ENCODE measurements around the gene CNOT2. TPM values are rescaled to one million over a fixed set of nuclear protein-coding genes. Genes with fewer than 3 reads are reported as not detected.

Gene CNOT2
- total and polyA plus RNA-seq, 4 donors, result 17.5 to 93.4 (median 49.0) TPM

- Histone ChIP-seq H3K9ac (ENCODE audit: low read depth in 1 of 2, low read length in 2 of 2) (no peak overlapping the region), H3K9me3 (ENCODE audit: control insufficient read depth in 4 of 4, low read length in 3 of 4) (no peaks in the 10 kb centered on the region), H3K4me3 (ENCODE audit: low read depth in 1 of 3, low read length in 3 of 3) (no peak overlapping the region), H3K27me3 (ENCODE audit: control insufficient read depth in 4 of 4, insufficient read depth in 4 of 4, low read length in 3 of 4) (no peaks in the 10 kb centered on the region), H3K36me3 (ENCODE audit: control insufficient read depth in 4 of 4, insufficient read depth in 3 of 4, low read depth in 1 of 4, low read length in 3 of 4) (peaks cover 5 to 22% (median 16%) of the 10 kb centered on the region in 4 donors), H3K4me1 (ENCODE audit: control insufficient read depth in 4 of 4, insufficient read depth in 4 of 4, low read length in 3 of 4) (no peaks in the 10 kb centered on the region), H3K27ac (ENCODE audit: low read depth in 1 of 2, low read length in 2 of 2) (no peak overlapping the region)
- TF ChIP-seq FOXA2 (IDR thresholded peaks at IDR 0.05) (no peak), FOXA1 (IDR thresholded peaks at IDR 0.05) (no peak), ZBTB33 (IDR thresholded peaks at IDR 0.05) (no peak), CTCF (IDR thresholded peaks at IDR 0.05; ENCODE audit: low read depth, low read length, missing input control) (no peak), GABPA (IDR thresholded peaks at IDR 0.05 in 1 of 2, conservative IDR thresholded peaks at IDR 0.05 in 1 of 2) (no peak), YY1 (IDR thresholded peaks at IDR 0.05) (no peak), REST (IDR thresholded peaks at IDR 0.05) (no peak), RAD21 (IDR thresholded peaks at IDR 0.05) (no peak), MAX (IDR thresholded peaks at IDR 0.05) (no peak), RXRA (IDR thresholded peaks at IDR 0.05) (no peak), ATF3 (IDR thresholded peaks at IDR 0.05) (no peak), TAF1 (conservative IDR thresholded peaks at IDR 0.05) (no peak), JUND (IDR thresholded peaks at IDR 0.05) (no peak), HNF4A (conservative IDR thresholded peaks at IDR 0.05) (no peak), NR2F2 (IDR thresholded peaks at IDR 0.05) (no peak), HNF4G (IDR thresholded peaks at IDR 0.05) (no peak)
- DNase-seq (ENCODE audit: low spot score), result no peak
- WGBS, result 95% methylated on average over 2 of the region's 2 CpGs
These were observed 107.8 kb downstream of the CNOT2 start for GRCh38 chr12:70351076-70351475.

Measured in liver (tissue), 9 donors.